Measurements from ENCODE around the gene TBC1D4.

TBC1D4 gene

DNA sequence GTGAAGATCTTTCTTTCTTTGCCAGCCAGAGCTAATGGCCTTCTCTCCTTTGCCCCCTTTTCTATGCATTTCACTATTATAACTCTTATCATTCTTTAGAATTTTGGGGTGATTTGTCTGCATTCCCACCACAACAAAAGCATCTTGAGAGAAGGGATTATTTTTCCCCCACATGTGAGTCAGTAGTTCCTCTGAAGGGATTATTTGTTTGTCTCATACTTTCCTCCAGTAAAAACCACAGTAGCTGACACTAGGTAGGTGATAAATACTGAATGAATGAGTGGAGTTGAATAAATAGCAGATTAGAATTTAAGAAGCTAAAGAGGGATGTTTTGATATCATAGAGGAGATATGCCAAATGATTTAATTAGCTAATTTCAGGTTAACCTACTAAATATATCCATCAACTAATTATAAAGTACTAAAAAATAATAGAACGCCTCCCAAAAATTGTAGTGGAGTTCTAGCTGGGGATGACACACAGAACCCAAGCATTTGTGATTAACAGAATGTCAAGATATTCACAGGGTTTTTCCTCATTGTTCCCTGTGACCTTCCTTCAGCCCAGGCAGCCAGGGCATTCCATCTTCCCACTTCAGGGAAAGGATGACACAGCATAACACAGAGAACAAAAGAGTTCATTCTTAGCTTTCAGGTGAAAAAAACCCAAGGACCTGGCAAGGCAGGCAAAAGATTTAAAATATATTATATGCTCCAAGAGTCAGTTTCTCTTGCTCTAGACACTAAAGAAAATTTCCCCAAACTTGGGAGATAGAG, 3.5 kb upstream of the TBC1D4 start:
- TF ChIP-seq, protein P1, sequence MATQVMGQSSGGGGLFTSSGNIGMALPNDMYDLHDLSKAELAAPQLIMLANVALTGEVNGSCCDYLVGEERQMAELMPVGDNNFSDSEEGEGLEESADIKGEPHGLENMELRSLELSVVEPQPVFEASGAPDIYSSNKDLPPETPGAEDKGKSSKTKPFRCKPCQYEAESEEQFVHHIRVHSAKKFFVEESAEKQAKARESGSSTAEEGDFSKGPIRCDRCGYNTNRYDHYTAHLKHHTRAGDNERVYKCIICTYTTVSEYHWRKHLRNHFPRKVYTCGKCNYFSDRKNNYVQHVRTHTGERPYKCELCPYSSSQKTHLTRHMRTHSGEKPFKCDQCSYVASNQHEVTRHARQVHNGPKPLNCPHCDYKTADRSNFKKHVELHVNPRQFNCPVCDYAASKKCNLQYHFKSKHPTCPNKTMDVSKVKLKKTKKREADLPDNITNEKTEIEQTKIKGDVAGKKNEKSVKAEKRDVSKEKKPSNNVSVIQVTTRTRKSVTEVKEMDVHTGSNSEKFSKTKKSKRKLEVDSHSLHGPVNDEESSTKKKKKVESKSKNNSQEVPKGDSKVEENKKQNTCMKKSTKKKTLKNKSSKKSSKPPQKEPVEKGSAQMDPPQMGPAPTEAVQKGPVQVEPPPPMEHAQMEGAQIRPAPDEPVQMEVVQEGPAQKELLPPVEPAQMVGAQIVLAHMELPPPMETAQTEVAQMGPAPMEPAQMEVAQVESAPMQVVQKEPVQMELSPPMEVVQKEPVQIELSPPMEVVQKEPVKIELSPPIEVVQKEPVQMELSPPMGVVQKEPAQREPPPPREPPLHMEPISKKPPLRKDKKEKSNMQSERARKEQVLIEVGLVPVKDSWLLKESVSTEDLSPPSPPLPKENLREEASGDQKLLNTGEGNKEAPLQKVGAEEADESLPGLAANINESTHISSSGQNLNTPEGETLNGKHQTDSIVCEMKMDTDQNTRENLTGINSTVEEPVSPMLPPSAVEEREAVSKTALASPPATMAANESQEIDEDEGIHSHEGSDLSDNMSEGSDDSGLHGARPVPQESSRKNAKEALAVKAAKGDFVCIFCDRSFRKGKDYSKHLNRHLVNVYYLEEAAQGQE (IDR thresholded peaks at IDR 0.05; ENCODE audit: insufficient read depth in 1 of 2, low read depth in 2 of 2, low read length in 2 of 2): no peak
- TF ChIP-seq POLR2AphosphoS5 (IDR thresholded peaks at IDR 0.05; ENCODE audit: low read depth, low read length) (no peak), SIN3A (IDR thresholded peaks at IDR 0.05; ENCODE audit: borderline replicate concordance, insufficient read depth, low read length) (no peak), FOXP2 (optimal IDR thresholded peaks at IDR 0.05; ENCODE audit: borderline replicate concordance, extremely low read depth, extremely low read length, insufficient read depth) (no peak), TAF1 (IDR thresholded peaks at IDR 0.05; ENCODE audit: borderline replicate concordance, insufficient read depth, low read length) (no peak)

DNA sequence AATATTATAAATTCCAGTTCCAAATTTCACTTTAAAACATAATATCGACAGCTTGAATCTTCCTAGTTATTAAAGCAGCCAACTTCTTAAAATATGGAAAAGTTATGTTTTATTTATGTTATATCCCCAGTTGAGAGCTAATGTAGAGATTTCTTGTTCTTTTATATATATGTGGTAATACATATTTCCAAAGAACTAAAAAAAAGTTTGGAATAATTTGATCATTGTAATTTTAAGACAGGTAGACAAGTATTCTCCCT, 781 bp upstream of the TBC1D4 start:
- TF ChIP-seq FOXP2 (optimal IDR thresholded peaks at IDR 0.05; ENCODE audit: borderline replicate concordance, extremely low read depth, extremely low read length, insufficient read depth) (no peak), POLR2AphosphoS5 (IDR thresholded peaks at IDR 0.05; ENCODE audit: low read depth, low read length) (no peak), SIN3A (IDR thresholded peaks at IDR 0.05; ENCODE audit: borderline replicate concordance, insufficient read depth, low read length) (no peak), TAF1 (IDR thresholded peaks at IDR 0.05; ENCODE audit: borderline replicate concordance, insufficient read depth, low read length) (no peak)
- TF ChIP-seq, protein P1 (IDR thresholded peaks at IDR 0.05; ENCODE audit: insufficient read depth in 1 of 2, low read depth in 2 of 2, low read length in 2 of 2): no peak

DNA sequence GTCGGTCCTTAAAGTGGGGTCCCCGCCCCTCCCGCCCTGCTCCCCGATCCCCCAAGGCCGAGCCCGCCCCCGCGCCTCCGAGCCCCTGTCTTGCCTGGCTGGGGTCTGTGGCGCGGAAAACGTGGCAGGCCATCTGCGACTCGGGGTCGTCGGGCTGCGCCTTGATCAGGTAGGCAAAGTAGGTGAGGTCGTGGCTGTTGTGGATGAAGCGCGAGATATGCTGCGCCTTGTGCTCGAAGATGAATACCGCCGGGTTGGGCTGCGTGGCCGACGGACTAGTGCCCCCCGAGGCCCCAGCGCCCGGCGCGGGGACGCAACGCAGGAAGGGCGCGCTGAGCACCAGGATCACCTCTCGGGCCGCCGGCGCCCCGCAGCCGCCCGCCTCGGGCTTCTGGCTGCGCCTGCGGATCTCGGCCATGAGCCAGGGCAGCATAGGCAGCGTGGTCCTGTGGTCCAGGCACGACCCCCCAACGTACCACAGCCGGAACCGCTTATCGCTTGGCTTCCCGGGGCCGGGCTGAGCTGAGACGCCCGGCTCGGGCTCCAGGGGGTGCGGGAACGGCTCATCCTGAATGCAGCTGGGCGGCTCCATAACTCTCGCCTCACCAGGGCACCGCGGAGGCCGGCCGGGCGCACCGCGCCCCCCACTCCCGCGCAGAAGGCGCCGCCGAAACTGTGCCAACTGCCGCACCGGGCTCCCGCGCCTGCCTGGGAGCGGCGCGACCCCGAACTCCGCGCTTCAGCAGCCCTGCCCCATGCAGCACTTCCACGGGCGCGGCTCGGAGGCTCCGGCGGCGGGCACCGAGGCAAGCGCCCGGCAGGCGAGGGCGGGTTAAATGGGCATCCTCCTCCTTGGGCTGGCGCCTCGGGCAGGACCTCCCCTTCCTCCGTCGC, 546 bp downstream of the TBC1D4 start:
- TF ChIP-seq SIN3A (IDR thresholded peaks at IDR 0.05; ENCODE audit: borderline replicate concordance, insufficient read depth, low read length) (no peak), POLR2AphosphoS5 (IDR thresholded peaks at IDR 0.05; ENCODE audit: low read depth, low read length) (no peak), TAF1 (IDR thresholded peaks at IDR 0.05; ENCODE audit: borderline replicate concordance, insufficient read depth, low read length) (no peak), FOXP2 (optimal IDR thresholded peaks at IDR 0.05; ENCODE audit: borderline replicate concordance, extremely low read depth, extremely low read length, insufficient read depth) (peak; percentile 17)
- TF ChIP-seq, protein P1 (IDR thresholded peaks at IDR 0.05; ENCODE audit: insufficient read depth in 1 of 2, low read depth in 2 of 2, low read length in 2 of 2): no peak

DNA sequence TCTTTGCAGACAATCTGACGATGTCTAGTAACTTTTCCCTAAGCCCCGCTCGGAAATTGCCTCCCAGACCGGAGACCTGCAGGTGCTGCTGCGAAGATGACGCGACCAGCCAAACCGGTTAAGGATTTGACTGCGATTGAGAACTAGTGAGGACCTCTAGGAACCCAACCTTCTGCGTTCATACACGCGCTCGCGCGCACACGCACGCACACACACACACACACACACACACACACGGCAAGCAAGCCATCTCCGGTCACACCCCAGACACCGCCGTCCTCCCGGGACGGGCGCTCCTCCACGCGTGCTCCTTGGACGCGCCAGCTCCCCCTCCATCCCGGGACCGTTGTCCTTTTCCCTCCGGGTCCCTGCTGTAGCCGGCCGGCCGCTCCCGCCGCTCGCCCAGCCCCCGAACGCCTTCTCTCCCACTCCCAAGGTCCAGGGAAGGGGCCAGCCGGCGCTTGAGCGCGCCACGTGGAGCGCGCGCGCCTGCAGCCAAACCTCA, 1.2 kb downstream of the TBC1D4 start:
- TF ChIP-seq TAF1 (IDR thresholded peaks at IDR 0.05; ENCODE audit: borderline replicate concordance, insufficient read depth, low read length) (0 out of 2 replicates have a peak, but pooled peaks have one; percentile 28), FOXP2 (optimal IDR thresholded peaks at IDR 0.05; ENCODE audit: borderline replicate concordance, extremely low read depth, extremely low read length, insufficient read depth) (peak; percentile 61), SIN3A (IDR thresholded peaks at IDR 0.05; ENCODE audit: borderline replicate concordance, insufficient read depth, low read length) (no peak)

DNA sequence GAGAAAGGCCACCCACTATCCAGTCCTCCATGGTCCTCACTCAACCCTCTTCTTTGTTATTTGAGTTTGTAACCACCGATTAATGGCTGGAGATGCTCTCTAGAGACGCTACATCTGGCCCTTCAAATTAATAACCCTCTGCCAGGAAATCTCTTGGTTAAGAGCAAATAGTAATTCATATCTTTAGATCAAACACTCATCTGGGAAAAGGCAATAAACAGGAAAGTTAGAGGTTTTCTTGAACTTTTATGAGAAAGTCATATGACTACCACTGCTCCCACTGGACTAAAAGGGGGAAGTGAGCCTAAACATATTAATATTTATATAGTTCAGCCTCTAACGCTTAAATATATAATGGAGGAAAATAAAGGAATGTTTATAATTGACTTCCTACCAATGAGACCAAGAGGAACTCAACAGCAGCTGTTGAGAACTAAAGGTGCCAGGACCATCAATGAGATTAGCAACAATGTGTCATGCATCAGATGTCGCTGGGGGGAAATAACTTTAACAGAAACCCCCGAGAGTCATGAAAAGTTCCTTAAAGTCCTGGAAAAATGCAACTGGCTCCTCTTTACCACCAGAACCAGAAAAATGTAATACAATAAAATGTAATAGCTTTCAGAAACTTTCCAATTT, 2.7 kb downstream of the TBC1D4 start:
- TF ChIP-seq, protein P1 (IDR thresholded peaks at IDR 0.05; ENCODE audit: insufficient read depth in 1 of 2, low read depth in 2 of 2, low read length in 2 of 2): no peak
- TF ChIP-seq POLR2AphosphoS5 (IDR thresholded peaks at IDR 0.05; ENCODE audit: low read depth, low read length) (no peak), TAF1 (IDR thresholded peaks at IDR 0.05; ENCODE audit: borderline replicate concordance, insufficient read depth, low read length) (no peak), SIN3A (IDR thresholded peaks at IDR 0.05; ENCODE audit: borderline replicate concordance, insufficient read depth, low read length) (no peak)
